ENCODE data around the gene PCDHGA9.
"Not testable (repeated sequence)": the region's sequence is repeated elsewhere in the genome, so short reads cannot be mapped to it uniquely, and the experiment has no call there.

PCDHGA9 gene

DNA sequence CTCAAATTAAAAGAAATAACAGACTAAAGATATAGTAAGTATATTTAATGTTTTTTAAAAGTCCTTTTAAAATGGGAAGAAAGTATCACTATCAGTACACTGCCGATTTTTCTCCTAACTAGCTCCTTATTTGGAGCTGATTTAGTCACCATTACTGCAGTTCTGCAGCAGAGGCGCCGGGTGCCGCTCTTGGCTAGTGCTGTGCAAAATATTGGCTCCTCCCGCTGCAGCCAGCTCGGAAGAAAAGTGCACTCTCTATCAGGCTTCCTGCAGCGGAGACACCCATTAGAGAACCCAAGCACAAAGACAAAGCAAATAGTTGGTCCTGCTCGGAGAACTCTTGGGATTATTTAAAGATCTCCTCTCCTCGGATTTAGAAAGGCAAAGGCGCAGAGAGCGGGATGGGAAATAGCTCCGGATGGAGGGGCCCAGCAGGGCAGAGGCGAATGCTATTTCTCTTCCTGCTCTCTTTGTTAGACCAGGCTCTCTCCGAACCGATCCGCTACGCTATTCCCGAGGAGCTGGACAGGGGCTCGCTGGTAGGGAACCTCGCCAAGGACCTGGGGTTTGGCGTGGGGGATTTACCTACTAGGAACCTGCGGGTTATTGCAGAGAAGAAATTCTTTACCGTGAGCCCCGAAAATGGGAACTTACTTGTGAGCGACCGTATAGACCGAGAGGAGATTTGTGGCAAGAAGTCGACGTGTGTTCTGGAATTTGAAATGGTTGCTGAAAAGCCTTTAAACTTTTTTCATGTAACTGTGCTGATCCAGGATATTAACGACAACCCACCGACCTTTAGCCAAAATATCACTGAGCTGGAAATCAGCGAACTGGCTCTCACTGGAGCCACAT is 32.4 kb upstream of the PCDHGA9 start, which contains the start of gene PCDHGB3:
TSS of gene PCDHGB3 (plus strand) at position 249 of the 855 bp plus-strand sequence. CDS start at position 402, 153 bp downstream.
- no peak within 1 kb of the TSS for H3K4me3 ChIP-seq (ENCODE audit: low read depth, low read length)
- no peak within 1 kb of the TSS for H3K27ac ChIP-seq
- H3K9me3 ChIP-seq (ENCODE audit: severe bottlenecking) = peaks cover 28% of the 10 kb centered on the region
- TF ChIP-seq, protein P1, sequence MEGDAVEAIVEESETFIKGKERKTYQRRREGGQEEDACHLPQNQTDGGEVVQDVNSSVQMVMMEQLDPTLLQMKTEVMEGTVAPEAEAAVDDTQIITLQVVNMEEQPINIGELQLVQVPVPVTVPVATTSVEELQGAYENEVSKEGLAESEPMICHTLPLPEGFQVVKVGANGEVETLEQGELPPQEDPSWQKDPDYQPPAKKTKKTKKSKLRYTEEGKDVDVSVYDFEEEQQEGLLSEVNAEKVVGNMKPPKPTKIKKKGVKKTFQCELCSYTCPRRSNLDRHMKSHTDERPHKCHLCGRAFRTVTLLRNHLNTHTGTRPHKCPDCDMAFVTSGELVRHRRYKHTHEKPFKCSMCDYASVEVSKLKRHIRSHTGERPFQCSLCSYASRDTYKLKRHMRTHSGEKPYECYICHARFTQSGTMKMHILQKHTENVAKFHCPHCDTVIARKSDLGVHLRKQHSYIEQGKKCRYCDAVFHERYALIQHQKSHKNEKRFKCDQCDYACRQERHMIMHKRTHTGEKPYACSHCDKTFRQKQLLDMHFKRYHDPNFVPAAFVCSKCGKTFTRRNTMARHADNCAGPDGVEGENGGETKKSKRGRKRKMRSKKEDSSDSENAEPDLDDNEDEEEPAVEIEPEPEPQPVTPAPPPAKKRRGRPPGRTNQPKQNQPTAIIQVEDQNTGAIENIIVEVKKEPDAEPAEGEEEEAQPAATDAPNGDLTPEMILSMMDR (IDR thresholded peaks at IDR 0.05; ENCODE audit: low read depth, low read length) = no peak
- no peaks in the 10 kb centered on the region for H3K36me3 ChIP-seq
- no peaks in the 10 kb centered on the region for H3K27me3 ChIP-seq (ENCODE audit: insufficient read depth, low read depth, severe bottlenecking)
- DNase-seq = no peak

DNA sequence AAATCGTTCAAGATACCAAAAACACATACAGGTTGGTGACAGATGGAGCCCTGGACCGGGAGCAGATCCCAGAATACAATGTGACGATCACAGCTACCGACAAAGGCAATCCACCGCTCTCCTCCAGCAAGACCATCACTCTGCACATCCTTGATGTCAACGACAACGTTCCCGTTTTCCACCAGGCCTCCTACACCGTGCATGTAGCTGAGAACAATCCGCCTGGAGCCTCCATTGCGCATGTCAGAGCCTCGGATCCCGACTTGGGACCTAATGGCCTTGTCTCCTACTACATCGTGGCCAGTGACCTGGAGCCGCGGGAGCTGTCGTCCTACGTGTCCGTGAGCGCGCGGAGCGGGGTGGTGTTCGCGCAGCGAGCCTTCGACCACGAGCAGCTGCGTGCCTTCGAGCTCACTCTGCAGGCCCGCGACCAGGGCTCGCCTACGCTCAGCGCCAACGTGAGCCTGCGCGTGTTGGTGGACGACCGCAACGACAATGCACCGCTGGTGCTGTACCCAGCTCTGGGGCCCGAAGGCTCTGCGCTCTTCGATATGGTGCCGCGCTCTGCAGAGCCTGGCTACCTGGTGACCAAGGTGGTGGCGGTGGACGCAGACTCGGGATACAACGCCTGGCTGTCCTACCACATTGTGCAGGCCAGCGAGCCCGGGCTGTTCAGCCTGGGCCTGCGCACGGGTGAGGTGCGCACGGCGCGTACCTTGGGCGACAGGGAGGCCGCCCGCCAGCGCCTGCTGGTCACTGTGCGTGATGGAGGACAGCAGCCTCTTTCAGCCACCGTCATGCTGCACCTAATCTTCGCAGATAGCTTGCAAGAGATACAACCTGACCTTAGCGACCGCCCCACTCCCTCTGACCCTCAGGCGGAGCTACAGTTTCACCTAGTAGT is 30.8 kb upstream of the PCDHGA9 start:
- Histone ChIP-seq H3K27ac (no peak overlapping the region), H3K4me3 (ENCODE audit: low read depth, low read length) (no peak overlapping the region), H3K36me3 (no peaks in the 10 kb centered on the region), H3K9me3 (ENCODE audit: severe bottlenecking) (peaks cover 30% of the 10 kb centered on the region), H3K27me3 (ENCODE audit: insufficient read depth, low read depth, severe bottlenecking) (no peaks in the 10 kb centered on the region)
- no peak for DNase-seq
- TF ChIP-seq, protein P1 (IDR thresholded peaks at IDR 0.05; ENCODE audit: low read depth, low read length) = no peak

DNA sequence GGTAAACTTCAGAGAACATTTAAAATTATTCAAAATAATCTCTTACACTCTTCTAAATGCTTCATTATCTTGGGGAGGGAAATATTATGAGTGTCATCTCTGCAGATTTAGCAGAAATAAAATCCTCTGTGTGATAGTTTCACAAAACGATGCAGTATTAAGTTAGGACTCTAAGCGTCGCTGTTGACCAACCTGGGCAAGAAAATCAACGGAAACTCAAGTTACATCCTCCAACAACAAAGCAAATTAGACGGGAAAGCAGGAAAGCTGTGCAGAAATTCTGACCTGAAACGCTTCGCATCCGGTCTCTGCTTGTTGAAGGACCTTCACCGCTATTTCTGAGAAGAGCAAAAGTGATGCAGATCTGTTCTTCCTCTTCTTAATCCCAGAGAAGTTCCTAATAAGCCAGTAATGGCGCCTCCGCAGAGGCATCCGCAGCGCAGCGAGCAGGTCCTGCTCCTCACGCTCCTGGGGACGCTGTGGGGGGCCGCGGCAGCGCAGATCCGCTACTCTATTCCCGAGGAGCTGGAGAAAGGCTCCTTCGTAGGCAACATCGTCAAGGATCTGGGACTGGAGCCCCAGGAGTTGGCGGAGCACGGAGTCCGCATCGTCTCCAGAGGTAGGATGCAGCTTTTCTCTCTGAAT is 28.8 kb upstream of the PCDHGA9 start, which contains the start of gene PCDHGA6:
TSS of gene PCDHGA6 (plus strand) at position 219 of the 645 bp plus-strand sequence. CDS start at position 412, 193 bp downstream.
- TF ChIP-seq, protein P1 (IDR thresholded peaks at IDR 0.05; ENCODE audit: low read depth, low read length) = no peak

GRCh38 chr5:141374627-141375026 is 28.0 kb upstream of the PCDHGA9 start:
- DNase-seq = no peak
- Histone ChIP-seq H3K9me3 (ENCODE audit: severe bottlenecking) (peaks cover 30% of the 10 kb centered on the region), H3K27me3 (ENCODE audit: insufficient read depth, low read depth, severe bottlenecking) (no peaks in the 10 kb centered on the region), H3K27ac (no peak overlapping the region), H3K36me3 (no peaks in the 10 kb centered on the region), H3K4me3 (ENCODE audit: low read depth, low read length) (no peak overlapping the region)
- TF ChIP-seq, protein P1 (IDR thresholded peaks at IDR 0.05; ENCODE audit: low read depth, low read length) = no peak

More for the DNA sequence above, 28.8 kb upstream of the PCDHGA9 start, which contains the start of gene PCDHGA6:
- H3K9me3 ChIP-seq (ENCODE audit: severe bottlenecking) = peaks cover 30% of the 10 kb centered on the region
- no peak for DNase-seq
- H3K27me3 ChIP-seq (ENCODE audit: insufficient read depth, low read depth, severe bottlenecking) = no peaks in the 10 kb centered on the region
- no peak within 1 kb of the TSS for H3K27ac ChIP-seq
- H3K36me3 ChIP-seq = no peaks in the 10 kb centered on the region
- H3K4me3 ChIP-seq (ENCODE audit: low read depth, low read length) = no peak within 1 kb of the TSS

GRCh38 chr5:141375444-141376155 is 27.0 kb upstream of the PCDHGA9 start:
- not testable (repeated sequence) for DNase-seq; H3K4me3 ChIP-seq (ENCODE audit: low read depth, low read length); H3K27ac ChIP-seq; H3K36me3 ChIP-seq; H3K27me3 ChIP-seq (ENCODE audit: insufficient read depth, low read depth, severe bottlenecking)
- H3K9me3 ChIP-seq (ENCODE audit: severe bottlenecking) = peaks cover 29% of the 10 kb centered on the region
